Measurements from ENCODE around the gene SCAPER.

SCAPER gene

GRCh38 chr15:76354823-76355440 is 550.2 kb downstream of the SCAPER start:
- no peak for DNase-seq (ENCODE audit: low read depth in 2 of 2)

DNA sequence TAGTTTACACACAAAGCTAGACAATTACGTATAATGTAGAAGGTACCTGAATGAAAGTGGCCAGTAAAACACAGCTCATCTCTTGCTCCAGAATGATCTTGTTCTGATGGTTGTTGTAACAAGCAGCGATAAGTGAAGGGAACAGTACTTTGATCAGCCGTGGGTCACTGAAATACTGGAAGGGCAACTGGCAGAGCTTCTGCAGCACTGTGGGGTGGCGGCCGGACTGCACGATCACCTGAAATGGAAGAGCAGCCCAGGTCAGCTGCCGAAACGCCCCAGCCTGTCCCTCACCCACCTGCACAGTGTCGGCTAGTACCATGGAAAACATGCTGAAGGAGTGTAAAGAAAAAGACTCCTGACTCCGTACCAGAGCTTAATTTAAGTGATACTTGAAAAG is 551.2 kb downstream of the SCAPER start:
- no peak for DNase-seq (ENCODE audit: low read depth in 2 of 2)

- DNase-seq (ENCODE audit: low read depth in 2 of 2), result no peak
Observed at GRCh38 chr15:76353023-76353577, 552.0 kb downstream of the SCAPER start.

GRCh38 chr15:76349301-76350070 is 555.7 kb downstream of the SCAPER start:
- no peak for DNase-seq (ENCODE audit: low read depth in 2 of 2)

- no peak for DNase-seq (ENCODE audit: low read depth in 2 of 2)
Observed at GRCh38 chr15:76347482-76348055, 557.6 kb downstream of the SCAPER start.

DNA sequence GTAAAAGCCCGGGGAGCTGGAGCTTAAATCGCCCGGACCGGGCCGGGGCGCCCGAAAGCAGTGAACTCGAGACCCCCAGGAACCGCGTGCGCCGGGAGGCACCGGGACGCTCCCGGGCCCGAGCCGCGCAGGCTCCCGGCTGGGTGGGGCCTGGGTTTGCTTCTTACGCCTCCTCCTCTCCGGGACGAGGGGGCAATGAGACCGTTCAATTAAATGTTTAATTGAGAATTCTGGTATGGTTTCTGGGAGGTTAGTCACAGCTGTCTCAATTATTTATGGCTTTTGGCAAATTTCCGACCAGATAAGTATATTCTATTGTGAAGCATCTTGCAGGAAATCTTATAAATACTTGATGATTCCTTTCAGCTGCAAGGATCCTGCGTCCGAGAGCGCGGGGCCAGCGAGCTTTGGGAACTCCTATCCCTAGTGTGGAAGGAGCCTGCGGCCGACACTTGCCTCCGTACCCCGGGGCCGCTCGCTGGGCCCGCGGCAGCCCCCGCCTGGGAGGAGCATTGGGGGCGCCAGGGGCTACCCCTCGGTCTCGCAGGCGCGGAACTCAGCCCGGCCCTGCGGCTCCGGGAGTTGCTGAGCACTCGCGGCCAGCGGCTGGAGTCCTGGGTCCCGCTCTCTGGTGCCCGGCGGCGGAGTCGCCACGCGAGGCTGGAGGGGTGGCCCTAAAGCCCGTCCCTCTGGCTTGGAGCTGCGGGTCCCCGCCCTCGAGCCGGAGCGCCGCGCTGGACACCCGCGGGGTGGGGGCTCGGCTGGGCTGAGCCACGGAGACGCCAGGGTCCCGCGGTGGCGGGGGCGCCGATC is 558.3 kb downstream of the SCAPER start:
- no peak for DNase-seq (ENCODE audit: low read depth in 2 of 2)

DNA sequence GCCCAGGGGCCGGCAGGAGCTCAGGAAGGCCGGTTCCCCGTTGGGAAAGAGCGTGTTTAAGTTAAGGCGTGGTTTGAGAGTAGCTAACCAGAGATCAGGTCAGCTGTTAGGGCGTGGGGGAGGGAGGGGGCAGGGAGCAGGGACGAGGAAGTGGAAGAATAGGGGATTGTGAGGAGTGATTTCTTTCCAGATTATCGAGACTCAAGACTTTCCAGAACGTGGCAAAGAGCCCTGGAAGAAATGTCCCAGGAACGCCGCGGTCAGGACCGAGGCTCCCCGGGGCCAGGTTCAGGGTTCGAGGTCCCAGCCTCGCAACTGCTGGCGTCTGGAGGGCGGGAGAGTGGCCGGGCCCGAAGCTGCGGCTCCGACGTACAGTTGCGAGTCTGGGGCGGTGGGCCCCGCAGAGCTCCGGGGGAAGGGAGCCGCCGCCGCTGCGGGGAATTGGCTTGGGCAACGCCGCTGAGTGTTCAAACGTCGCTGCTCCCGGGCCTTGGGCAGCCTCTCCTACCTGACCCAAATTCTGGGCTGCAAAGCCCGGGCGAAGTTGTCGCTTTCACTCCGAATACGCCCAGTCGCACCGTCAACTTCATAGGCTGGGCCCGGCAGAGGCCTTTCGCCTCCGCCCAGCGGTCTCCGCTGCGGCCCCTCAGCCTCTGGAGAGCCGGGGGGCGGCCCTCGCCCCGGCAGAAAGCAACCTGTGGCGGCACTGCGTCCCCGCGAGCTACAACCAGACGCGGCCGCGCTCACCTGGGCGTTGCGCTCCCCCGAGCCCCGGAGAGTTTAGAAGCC is 559.1 kb downstream of the SCAPER start:
- DNase-seq (ENCODE audit: low read depth in 2 of 2), result no peak

- DNase-seq (ENCODE audit: low read depth in 2 of 2), result no peak
Observed at GRCh38 chr15:76345583-76345879, 559.6 kb downstream of the SCAPER start.

GRCh38 chr15:76344893-76345582 is 560.1 kb downstream of the SCAPER start:
- DNase-seq (ENCODE audit: low read depth in 2 of 2), result no peak

DNA sequence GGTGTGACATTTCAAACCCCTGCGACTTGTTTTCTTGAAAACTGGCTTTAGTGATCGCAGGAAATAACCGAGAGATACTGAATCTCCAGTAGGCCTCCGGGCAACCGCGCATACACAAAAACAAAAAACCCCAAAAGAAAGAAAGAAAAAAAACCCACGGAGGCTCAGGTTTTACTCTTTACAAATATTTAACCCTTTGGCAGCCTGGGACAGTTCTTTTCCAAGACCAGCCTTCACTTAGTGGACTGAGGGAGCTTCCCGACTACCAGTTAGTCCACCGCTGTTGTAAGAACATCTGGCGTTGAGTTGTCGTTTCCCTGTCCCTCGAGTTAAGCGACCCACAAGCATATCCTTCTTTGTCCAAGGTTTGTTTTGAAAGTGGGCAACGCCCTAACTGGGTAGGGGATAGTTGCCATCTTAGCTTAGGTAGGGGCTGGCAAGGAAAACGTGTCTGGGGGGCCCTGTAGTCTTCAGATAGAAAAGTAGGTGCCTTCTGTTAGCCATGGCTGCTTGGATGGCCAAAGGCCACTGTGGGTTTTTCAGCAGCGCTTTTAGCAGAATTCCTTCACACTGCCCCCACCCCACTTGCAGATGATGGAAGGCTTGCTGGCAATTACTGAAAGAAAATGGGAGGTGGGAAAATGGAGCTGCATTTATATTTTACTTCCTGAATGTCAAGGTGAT is 561.7 kb downstream of the SCAPER start:
- no peak for DNase-seq (ENCODE audit: low read depth in 2 of 2)

- DNase-seq (ENCODE audit: low read depth in 2 of 2), result no peak
Observed at GRCh38 chr15:76342382-76343201, 562.5 kb downstream of the SCAPER start.

DNA sequence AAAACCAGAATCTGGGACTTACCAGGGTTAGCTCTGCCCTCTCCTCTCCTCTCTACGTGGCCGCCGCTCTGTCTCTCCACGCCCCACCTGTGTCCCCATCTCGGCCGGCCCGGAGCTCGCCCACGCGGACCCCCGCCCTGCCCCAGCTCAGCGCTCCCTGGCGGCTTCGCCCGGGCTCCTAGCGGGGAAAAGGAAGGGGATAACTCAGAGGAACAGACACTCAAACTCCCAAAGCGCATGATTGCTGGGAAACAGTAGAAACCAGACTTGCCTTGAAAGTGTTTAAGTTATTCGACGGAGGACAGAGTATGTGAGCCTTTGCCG is 563.1 kb downstream of the SCAPER start:
- DNase-seq (ENCODE audit: low read depth in 2 of 2), result no peak

DNA sequence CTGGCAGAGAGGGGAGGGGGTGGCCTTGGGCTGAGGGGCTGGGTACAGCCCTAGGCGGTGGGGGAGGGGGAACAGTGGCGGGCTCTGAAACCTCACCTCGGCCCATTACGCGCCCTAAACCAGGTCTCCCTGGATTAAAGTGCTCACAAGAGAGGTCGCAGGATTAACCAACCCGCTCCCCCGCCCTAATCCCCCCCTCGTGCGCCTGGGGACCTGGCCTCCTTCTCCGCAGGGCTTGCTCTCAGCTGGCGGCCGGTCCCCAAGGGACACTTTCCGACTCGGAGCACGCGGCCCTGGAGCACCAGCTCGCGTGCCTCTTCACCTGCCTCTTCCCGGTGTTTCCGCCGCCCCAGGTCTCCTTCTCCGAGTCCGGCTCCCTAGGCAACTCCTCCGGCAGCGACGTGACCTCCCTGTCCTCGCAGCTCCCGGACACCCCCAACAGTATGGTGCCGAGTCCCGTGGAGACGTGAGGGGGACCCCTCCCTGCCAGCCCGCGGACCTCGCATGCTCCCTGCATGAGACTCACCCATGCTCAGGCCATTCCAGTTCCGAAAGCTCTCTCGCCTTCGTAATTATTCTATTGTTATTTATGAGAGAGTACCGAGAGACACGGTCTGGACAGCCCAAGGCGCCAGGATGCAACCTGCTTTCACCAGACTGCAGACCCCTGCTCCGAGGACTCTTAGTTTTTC is 563.6 kb downstream of the SCAPER start:
- no peak for DNase-seq (ENCODE audit: low read depth in 2 of 2)

- peak in 1 of 2 donors; percentile 52 for DNase-seq (ENCODE audit: low read depth in 2 of 2)
Observed at GRCh38 chr15:76340803-76341365, 564.3 kb downstream of the SCAPER start.

DNA sequence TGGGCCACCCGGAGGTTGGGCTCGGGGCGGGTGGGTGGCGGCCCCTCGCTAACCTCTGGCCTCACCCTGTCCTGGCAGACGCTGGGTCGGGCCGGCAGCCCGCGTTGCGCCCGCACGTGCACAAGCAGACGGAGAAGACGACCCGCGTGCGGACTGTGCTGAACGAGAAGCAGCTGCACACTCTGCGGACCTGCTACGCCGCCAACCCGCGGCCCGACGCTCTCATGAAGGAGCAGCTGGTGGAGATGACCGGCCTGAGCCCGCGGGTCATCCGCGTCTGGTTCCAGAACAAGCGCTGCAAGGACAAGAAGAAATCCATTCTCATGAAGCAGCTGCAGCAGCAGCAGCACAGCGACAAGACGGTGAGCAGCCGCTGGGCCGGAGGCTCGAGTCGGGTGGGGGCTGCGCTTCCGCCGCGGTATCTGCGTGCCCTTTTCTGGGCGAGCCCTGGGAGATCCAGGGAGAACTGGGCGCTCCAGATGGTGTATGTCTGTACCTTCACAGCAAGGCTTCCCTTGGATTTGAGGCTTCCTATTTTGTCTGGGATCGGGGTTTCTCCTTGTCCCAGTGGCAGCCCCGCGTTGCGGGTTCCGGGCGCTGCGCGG is 564.8 kb downstream of the SCAPER start:
- DNase-seq (ENCODE audit: low read depth in 2 of 2), result no peak

DNA sequence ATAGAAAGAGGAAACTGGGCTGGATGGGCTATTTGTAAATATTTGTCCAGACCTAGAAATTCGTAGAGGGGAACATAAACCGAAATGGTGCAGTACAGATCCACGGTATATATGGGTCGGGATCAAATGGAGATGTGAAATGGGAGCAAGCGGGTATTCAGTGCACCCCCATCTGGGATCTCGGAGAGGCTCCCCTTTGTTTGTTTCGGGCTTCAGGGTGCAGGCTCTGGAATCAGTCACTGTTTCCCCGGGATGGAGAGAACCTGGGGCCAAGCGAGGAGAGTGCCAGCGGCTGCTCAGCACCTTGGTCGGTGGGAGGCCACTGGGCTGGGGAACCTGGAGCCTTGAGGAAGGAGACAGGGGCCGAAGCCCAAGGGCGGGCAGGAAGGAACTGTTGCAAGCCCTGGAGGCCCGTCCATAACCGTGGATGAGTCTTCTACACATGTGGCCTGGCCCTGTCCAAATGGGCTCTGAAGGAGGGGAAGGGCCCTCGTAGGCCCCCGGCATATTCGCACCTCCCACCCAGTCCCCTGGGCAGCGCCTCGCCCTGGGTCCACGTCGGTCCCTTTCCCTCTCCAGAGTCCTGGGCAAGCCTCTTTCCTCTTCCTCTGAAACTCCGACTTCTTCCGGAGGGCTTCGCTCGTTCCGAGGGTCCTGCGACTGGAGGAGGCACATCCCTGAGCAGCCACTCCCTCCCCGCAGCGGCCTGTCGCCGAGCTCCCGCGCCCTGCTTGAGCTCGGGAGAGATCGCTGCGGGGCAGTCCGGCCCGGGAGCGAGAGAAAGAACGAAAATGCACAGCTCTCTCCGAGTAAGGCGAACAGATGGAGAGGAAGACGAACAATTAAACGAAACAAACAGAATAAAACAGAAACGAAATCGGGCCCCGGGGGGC is 565.6 kb downstream of the SCAPER start:
- no peak for DNase-seq (ENCODE audit: low read depth in 2 of 2)
